ENCODE measurements around the gene SHPK.

Gene SHPK, protein sequence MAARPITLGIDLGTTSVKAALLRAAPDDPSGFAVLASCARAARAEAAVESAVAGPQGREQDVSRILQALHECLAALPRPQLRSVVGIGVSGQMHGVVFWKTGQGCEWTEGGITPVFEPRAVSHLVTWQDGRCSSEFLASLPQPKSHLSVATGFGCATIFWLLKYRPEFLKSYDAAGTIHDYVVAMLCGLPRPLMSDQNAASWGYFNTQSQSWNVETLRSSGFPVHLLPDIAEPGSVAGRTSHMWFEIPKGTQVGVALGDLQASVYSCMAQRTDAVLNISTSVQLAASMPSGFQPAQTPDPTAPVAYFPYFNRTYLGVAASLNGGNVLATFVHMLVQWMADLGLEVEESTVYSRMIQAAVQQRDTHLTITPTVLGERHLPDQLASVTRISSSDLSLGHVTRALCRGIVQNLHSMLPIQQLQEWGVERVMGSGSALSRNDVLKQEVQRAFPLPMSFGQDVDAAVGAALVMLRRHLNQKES

DNA sequence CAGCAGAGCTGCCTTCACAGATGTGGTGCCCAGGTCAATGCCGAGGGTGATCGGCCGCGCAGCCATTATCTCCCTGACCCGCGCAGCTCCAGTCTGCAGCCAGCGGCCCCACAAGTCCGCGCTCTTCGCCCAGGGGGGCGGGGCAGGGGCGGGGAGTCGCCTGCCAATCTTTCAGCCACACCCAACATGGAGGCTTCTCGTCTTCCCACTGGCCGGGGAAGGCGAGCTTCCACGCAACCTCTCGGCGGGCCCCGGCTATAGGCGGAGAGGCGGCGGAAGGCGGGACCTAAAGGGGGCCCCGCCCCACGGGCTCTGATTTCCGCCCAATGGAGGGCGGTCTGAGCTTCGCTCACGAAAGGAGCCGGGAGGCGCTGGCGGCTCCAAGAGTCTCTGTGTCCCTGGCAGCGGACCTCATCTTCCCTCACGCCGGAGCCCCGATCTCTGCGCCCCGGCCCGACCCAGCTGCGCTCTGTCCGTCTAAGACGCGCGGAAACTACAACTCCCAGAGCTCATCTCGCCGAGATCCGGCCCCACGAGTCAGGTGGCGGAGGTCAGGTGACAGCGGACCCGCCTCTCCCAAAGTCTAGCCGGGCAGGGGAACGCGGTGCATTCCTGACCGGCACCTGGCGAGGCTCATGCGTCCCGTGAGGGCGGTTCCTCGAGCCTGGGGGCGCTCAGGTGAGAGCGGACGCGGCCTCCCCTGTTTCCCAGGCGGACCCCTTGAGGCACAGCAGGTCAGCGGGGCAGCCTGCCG is at the start of gene SHPK, which contains the start of gene CTNS:
SHPK (minus strand) TSS at position 97 of the 754 bp plus-strand sequence; CDS start at position 66, 31 bp downstream.
CTNS (plus strand) TSS at position 607 of the 754 bp plus-strand sequence. CDS start 3,447 bp downstream, outside the sequence.
- DNase-seq = peak; percentile 90 to 92 (median 90)

DNA sequence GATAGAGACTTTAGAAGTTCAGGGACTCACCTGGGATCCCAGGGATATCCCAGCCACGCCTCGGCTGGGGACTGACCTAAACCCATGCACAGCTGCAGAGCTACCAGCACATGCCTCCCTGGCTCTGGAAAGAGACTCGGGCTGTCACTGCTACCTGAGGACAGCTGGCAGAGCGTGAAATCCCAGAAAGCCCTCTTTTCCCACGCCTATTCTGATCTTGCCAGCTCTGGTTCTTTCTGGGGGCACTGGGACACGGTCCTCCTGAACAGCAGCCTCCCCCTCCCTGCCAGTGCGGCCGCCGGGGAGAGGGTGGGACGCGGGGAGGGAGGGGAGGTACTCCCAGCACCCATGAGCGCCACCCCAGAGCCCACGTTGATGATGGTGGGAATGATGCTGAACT is 49.1 kb upstream of the SHPK start:
- no peak for DNase-seq

DNA sequence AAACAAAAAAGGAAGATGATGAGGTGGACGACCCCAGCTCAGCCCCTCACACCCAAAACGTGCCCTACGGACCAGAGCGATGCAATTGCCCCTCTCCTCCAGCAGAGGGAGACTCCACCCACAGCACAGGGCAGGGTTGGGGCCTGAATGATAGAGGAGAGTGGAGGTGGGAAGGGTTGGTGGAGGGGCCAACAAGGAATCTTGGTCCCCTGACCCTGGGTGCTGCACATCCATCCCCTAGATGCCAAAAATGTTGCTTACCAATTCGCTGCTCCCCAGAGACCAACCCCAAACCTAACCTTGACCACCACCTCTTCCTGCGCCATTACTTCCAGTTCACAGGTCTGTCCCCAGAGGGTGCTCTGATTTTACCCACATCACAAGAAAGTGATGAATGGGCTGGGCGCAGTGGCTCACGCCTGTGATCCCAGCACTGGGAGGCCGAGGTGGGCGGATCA is 47.0 kb upstream of the SHPK start:
- DNase-seq = peak; percentile 10 to 38 (median 30)

DNA sequence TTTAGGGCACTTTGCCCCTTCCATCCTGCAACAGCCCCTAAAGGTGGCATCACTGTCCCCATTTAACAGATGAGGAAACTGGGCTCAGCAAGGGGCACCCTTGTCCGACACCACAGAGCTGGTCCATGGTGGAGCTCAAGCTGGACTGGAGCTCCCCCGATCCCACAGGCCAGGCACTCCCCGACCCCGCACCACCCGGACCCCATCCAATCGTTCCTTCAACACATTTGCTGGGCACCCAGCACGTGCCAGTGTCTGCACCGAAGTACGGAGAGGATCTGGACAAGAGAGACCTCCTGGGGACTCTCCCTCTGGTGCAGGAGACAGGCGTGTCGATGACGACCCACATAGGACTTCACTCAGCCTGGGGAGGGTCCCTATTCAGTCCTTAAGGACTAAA is 46.0 kb upstream of the SHPK start:
- no peak for DNase-seq

DNA sequence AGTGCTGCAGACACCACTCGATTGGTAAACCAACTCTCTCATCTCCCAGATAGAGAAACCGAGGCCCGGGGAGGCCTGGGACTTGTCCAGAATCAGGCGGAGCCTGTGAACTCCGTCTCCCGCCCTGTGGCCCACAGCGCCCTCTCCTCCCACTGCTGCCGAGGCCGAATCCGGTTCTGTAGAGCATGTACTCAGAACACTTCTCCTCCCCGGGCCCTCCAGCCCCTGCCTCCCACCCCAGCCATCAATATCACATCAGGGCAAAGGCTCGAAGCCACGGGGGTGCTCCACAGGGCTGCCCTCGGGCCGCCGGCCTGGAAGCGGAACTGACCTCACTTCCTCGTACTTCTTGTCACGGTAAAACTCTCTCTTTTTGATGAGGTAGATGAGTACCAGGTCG is 45.5 kb upstream of the SHPK start:
- DNase-seq = no peak

DNA sequence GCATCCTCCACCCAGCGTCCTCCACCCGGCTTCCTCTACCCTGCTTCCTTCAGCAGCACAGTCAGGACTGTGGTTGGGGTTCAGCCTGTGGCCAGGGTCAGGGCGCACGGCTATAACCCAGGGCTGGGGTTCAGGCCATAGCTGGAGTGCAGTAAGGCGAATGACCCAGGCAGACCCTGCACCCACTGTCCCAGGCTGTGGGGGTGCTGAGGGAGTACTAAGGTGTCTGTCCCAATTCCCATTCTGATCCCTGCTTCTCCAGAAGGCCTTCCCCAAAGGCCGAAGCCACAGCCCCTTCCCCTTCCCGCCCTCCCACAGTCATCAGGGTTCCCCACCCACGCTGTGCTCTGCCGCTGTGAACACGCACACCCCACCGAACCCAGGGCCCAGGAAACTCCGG is 45.0 kb upstream of the SHPK start:
- no peak for DNase-seq

DNA sequence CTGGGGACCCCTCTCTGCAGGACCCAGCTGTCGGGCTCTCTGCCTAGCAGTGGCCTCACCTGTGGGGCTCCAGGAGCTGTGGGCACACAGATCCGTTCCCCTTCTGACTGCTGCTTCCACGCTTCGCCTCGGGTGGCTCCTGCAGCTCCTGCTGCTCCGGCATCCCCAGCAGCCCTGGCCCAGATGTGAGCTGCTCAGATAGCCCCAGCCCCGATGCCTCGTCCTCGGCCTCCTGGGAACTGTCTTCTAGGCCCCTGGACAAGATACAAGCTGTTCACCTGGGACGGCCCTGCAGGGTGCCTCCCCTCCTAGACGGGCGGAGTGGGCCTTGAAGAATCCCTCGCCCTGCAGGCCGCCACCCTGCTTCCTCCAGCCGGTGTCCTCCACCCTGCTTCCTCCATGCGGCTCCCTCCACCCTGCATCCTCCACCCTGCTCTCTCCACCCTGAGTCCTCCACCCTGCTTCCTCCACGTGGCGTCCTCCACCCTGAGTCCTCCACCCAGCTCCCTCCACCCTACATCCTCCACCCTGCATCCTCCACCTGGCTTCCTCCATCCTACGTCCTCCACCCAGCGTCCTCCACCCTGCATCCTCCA is 43.6 kb upstream of the SHPK start:
- DNase-seq = no peak

DNA sequence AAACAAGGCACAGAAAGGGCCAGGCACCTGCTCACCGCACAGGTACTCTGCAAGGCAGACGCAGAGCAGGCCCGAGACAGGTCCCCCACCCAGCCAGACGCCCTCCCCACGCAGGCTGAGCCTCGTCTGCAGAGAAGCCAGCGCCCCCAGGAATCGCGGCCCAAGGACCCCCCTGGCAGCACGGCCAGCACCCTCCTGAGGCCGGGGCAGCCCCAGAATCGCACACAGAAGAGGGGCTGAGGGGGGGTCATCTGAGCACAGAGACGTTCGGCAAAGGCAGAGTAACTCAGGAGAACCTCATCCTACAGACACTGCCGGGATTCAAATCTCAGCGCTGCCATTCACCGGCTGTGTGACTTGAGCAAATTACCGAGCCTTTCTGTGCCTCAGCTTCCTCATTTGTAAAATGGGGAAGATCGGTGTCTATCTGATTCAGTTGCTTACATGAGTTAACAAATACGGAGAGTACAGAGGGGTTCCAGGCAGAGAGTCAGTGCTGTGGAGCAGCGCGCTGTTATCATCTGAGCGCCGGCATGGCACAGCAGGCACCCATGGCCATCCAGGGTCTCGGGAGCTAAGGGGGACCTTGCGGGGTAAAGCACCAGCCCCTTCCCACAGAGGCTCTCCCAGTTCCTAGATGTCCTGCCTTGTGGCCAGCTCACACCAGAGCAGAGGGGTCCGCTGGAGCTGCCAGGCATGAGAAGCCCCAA is 42.9 kb upstream of the SHPK start:
- DNase-seq = no peak

DNA sequence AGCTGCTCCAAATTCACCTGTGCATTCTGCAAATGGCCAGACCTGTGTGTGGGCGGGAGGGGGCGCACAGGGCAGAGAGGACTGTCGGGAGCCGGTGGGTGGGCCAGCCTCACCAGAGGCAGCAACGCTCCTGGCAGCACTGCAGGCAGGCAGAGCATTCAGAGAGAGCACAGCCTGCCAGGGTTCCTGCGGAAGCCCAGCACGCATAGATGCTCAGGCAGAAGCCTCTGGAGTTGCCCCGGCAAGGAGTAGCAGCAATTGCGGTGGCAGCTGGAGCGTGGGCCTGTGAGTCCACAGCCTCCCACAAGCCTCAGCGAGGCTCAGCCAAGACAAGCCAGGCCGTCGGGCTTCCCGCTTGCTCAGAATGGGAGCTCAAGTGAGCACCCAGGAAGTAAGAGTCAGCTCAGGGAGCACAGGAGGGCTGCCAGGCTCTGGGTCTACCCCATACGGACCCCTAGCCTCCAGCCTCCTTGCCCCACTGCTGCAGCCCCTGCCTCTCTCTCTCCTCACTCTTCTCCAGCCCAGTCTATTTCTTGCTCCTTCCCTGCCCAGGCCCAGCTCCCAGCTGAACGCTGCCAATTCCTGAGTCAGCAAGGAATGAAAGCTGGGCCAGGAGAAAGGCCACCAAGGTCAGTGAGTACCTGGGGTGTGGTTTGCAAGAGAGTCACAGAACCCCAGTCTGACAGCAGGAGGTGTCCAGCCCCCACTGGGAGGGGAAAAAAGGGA is 42.2 kb upstream of the SHPK start:
- no peak for DNase-seq

DNA sequence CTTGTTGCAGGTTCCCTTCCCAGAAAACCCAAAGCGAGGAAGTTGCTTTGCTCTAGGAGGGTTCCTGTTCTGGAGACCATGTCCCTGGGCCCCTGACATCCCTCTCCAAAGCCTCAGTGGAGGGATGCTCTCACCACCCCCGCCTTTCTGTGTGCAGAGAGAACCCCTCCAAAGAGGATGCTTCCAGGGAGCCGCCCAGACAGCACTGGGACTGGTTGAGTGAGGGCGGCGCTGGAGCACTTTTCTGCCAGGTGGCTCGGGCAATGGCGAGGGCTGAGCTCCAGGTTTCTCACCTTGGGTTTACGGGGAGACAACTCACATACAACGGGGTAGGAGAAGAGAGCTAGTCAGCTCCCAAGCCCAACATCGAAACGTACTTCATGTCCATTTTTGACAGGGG is 39.8 kb upstream of the SHPK start:
- DNase-seq = no peak

DNA sequence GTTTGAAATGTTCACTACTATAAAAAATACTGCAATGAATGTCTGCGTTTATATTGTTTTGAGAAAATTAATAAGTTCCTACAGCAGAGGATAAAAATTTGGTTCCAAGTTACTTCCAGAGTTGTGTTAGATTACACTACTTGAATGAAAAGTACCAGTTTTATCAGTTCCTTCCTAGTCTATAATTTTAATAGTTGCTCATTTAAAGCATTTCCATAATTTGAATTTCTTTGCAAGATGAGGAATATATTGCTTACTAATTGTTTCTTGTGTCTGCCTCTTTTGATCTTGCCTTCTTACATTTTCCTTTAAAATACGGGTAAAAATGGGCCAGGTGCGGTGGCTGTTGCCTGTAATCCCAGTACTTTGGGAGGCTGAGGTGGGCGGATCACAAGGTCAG is 36.5 kb upstream of the SHPK start:
- DNase-seq = no peak

DNA sequence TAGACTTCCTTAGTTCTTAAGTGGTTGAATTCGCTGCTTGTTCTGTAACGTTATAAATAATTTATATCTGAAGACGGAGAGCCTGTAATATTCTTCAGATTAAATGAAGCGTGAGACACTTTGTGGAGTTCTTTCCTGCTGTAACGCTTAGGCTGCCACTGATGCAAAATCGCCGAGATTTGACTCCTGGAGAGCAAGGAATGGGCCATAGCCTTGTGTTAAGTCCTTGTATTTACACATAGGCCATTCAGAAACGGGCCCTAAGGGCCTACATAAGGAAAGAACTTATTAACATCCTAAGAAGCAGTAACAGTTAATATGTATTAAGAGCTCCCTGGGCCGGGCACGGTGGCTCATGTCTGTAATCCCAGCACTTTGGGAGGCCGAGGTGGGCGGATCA is 33.5 kb upstream of the SHPK start:
- no peak for DNase-seq

DNA sequence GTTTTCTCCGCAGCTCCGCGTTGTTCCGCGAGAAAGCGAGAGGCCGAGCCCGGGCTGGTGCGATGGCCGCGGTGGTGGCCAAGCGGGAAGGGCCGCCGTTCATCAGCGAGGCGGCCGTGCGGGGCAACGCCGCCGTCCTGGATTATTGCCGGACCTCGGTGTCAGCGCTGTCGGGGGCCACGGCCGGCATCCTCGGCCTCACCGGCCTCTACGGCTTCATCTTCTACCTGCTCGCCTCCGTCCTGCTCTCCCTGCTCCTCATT is 33.0 kb upstream of the SHPK start:
- DNase-seq = no peak

DNA sequence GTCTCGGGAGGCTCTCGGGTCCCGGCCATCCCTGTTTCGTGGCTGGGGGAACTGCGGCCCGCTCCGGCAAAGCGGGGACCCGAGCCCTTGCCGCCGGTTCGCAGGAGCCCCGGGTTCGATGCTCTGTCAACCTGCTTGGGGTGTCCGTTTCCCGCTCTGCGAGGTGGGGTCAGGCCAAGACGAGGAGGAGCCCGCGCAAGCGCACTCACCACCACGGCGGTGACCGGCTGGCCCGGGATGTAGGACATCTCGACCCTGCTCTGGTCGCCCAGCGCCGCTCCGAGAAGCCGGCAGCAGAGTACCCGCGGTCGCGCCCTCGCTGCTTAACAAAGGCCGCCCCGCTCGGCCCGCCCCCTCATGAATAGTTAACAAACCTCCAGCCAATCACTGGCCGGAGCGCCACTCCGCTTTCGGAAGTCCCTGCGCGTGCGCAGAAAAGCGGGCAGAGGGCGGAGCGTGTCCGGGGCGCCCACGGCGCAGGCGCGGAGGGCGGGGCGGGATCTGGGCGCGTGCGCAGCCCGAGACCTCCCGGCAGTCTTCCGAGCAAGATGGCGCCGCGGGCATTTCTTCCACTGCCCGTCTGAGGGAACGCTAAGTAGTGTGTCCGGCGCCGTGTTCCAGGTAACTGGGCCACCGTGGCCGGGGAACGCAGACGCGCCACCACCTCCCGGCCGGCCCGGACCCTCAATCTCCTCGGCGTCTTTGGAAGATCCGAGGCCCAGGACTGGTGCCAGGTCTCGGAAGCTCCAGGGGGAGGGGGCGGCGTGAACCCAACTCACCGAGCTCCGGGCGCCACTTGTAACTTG is 32.4 kb upstream of the SHPK start, which contains the start of the genes EMC6 and TAX1BP3:
EMC6 (plus strand) TSS at position 534 of the 806 bp plus-strand sequence. CDS start 335 bp downstream, outside the sequence.
TAX1BP3 (minus strand) TSS at position 300 of the 806 bp plus-strand sequence; CDS start at position 248, 52 bp downstream.
- DNase-seq = peak; percentile 95 to 98 (median 97)

DNA sequence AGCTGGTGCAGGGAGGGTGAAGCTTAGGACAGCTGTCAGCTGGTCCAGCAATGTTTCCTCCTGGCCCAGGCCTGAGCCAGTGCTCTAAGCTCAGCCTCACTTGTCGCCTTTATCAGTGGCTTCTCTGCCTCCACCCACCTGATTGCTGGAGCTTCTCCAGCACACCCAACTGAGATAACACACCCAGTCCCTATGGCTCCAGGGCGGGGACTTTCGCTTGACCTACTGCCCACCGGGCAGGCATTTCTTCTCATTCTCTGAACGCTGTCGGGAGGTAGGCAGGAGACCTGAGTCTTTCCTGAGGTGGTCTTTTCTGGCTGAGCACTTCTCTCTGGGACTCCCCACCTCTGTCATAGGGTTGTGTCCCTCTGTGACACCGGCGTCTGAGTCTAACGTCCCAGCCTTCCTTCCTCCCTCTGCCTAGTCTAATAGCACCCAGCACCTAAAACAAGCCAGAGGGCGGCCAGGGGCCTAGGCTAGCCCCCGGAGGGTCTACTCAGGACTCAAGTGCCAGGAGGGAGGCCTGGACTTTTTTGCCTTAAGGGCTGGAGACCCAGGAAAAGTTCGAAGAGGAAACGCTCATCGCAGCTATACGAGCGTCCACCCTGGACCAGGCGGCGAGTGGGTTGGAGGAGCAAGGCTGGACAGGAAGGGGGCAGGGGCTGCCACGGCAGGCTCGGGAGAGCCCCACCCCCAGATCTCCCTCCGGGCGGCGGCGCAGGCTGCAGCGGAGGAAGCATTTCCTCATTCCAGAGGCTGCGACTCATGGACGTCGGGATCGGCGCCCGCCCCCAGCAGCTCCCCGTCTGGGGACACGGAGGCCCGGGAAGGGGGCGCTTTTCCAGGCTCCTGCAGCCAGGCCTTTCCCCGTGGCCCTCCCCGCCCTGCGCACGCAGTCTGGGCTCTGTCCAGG is 31.6 kb upstream of the SHPK start:
- DNase-seq = no peak

DNA sequence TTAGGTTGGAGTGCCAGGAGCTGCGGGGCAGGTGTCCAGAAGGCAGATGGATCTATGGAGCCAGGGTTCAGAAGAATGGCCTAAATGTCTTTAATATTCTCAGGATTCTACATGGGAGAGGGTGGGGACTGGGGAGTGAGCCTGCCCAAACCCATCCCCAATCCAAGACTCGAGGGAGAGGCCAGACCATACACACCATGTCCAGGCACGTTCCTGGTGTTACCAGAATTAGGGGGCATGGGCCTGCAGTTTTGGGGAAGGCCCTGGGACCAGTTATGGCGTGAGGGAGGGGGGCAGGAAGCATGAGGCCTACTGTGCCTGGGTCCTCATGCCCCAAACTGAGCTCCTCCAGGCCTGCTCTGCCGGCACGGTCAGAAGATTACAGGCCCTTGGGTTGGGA is 30.5 kb upstream of the SHPK start:
- DNase-seq = no peak

DNA sequence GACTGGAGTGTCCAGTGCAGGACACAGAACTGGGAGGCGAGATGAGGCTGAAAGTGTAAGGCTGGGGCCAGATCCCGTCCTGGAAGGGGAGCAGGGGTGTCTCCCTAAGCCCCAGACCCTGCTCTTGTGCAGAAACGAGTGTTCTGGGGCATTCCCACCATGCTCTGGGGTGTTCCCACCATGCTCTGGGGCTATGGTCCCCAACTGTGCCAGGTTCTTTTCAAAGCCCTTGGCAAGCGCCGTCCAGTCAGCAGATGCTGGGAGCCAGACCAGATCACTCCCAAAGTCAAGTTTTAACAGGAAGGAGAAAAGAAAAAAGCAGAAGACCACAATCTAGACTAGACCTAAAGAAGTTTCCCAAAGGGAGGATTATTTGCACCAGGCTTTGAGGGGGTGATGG is 29.8 kb upstream of the SHPK start:
- no peak for DNase-seq

DNA sequence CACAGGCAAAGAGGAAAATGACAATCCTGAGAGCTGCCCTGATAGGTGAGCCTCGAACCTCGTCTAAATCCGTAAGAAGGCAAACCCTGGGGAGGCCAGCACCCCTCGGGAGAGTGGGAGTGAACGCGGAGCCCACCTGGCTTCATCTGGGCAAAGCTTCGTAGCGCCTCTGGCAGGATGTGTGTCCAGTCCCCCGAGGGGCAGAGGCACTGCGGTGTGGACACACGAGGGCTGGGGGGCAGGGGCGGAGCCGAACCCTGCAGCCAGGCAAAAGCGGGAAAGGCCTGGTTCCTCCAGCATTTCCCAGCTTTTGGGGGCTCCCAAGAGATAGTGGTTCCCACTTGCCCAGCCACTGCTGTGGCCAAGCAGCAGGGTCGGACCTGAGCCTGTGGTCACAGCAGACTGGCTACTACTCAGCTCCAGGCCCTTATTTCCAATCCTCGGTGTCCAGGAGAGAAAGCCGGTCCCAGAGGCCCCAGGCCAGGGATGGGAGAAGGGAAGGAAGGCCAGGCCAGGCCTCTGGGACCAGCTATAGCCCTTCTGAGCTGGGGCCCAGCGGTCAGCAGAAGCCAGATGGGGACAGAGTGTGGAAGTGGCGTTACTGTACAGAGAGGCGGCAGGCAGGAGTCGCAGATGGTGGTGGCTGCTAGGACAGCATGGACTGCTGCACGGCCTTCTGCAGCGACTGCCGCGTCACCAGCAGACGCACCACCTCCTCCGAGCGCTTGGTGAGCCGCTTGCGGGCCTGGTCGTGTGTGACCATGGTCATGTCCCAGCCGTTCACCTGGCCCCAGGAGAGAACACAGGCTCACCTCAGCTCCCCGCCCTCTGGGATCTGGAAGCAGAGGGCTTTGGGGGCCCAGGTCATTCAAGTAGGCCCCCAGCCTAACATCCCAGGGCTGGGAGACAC is 27.3 kb upstream of the SHPK start:
- DNase-seq = no peak

DNA sequence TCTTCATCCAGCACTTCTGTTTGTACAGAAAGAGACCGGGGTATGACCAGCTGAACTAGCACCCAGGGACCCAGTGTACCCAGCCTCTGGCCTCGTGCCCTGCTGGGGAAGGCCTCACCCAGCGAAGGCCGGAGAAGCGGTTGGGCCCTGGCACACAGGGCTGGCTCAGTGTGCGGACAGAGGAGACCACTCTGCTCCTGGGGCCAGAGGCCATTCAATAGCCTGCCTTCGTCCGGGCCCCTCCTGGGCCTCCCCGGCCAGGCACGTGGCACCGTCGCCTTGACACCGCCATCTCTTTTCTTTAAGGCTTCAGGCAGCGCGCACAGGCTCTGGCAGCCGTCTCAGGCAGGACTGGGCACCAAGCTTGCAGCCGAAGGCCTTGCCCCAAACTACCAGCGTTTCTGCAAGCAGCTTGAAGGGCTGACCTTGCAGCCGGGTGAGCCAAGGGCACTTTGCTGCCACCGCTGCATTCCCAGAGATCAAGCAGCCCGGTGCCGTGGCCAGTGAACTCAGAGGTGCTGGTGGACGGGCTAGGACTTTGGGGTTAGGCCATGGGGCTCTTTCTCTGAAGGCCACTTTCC is 24.4 kb upstream of the SHPK start:
- no peak for DNase-seq
